WERI-Rb-1 (cell line): Measurements from ENCODE around the gene TMEM204.

ENCODE experiments used
- DNase-seq: peaks from one replicate; pipeline ENCODE4 v3.0.0-alpha.2; 2020
- H3K27ac ChIP-seq: fragments of 250-450 bp; sonication (Bioruptor Pico); 2 replicates; pipeline ENCODE4 v1.5.1; 2020; ENCODE audit warnings: mild to moderate bottlenecking, moderate library complexity
- H3K27me3 ChIP-seq: fragments of 250-450 bp; sonication (Bioruptor Pico); 2 replicates; pipeline ENCODE4 v1.5.1; 2021; ENCODE audit warnings: mild to moderate bottlenecking, low read depth, moderate library complexity; ENCODE audit not compliant: insufficient read depth, severe bottlenecking
- H3K36me3 ChIP-seq: fragments of 250-450 bp; sonication (Bioruptor Pico); 2 replicates; pipeline ENCODE4 v1.5.1; 2020; ENCODE audit warnings: mild to moderate bottlenecking, moderate library complexity
- H3K4me3 ChIP-seq: 2 replicates; pipeline ENCODE4 v1.5.1; 2011; ENCODE audit warnings: low read depth, mild to moderate bottlenecking, control low read depth, low read length
- H3K9me3 ChIP-seq: fragments of 250-450 bp; sonication (Bioruptor Pico); 2 replicates; pipeline ENCODE4 v1.5.1; 2021; ENCODE audit warnings: mild to moderate bottlenecking, moderate library complexity; ENCODE audit not compliant: severe bottlenecking
- TF ChIP-seq, protein P1 (sequence below): IDR thresholded peaks from 2 replicates; pipeline ENCODE4 v1.5.1; 2011; ENCODE audit warnings: low read depth, mild to moderate bottlenecking, control low read depth, inconsistent platforms, low read length

Gene TMEM204

GRCh38 chr16:1532771-1533170, 695 bp upstream of the TMEM204 start:
- Histone ChIP-seq H3K27ac (no peak overlapping the region), H3K27me3 (no peaks in the 10 kb centered on the region), H3K36me3 (no peaks in the 10 kb centered on the region; the same call in 1 of the 2 replicates), H3K9me3 (no peaks in the 10 kb centered on the region), H3K4me3 (no peak overlapping the region)
- TF ChIP-seq, protein P1, sequence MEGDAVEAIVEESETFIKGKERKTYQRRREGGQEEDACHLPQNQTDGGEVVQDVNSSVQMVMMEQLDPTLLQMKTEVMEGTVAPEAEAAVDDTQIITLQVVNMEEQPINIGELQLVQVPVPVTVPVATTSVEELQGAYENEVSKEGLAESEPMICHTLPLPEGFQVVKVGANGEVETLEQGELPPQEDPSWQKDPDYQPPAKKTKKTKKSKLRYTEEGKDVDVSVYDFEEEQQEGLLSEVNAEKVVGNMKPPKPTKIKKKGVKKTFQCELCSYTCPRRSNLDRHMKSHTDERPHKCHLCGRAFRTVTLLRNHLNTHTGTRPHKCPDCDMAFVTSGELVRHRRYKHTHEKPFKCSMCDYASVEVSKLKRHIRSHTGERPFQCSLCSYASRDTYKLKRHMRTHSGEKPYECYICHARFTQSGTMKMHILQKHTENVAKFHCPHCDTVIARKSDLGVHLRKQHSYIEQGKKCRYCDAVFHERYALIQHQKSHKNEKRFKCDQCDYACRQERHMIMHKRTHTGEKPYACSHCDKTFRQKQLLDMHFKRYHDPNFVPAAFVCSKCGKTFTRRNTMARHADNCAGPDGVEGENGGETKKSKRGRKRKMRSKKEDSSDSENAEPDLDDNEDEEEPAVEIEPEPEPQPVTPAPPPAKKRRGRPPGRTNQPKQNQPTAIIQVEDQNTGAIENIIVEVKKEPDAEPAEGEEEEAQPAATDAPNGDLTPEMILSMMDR = no peak
- no peak for DNase-seq

DNA sequence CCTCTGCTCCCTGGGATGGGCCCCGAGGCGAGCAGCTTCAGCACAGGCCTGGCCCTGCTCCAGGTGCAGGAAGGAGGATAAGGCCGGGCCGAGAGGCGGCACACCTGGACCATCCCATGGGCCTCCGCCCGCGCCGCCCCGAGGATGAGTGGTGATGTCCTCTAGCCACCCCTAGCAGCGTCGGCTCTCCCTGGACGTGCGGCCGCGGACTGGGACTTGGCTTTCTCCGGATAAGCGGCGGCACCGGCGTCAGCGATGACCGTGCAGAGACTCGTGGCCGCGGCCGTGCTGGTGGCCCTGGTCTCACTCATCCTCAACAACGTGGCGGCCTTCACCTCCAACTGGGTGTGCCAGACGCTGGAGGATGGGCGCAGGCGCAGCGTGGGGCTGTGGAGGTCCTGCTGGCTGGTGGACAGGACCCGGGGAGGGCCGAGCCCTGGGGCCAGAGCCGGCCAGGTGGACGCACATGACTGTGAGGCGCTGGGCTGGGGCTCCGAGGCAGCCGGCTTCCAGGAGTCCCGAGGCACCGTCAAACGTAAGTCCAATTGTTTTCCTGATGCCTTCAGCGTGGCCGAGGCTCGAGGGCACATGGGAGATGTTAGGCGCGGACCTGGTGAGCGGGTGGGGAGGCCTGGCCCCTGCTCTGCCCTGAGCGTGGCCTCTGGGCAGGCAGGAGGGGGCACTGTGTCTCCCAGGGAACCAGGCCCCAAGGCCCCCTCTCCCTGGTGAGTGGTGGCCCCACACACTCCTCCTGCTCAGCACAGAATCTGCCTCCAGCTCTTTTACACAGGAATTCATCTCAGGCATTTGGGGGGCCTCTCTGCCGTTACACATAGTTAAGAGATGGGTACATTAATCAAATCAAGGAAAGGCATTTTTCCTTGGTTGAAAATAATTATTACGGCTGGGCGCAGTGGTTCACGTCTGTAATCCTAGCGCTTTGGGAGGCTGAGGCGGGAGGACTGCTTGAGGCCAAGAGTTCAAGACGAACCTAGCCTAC, 855 bp downstream of the TMEM204 start:
- TF ChIP-seq, protein P1 = no peak
- Histone ChIP-seq H3K9me3 (no peaks in the 10 kb centered on the region), H3K27me3 (no peaks in the 10 kb centered on the region), H3K27ac (no peak overlapping the region), H3K4me3 (no peak overlapping the region), H3K36me3 (no peaks in the 10 kb centered on the region; the same call in 1 of the 2 replicates)
- no peak for DNase-seq

DNA sequence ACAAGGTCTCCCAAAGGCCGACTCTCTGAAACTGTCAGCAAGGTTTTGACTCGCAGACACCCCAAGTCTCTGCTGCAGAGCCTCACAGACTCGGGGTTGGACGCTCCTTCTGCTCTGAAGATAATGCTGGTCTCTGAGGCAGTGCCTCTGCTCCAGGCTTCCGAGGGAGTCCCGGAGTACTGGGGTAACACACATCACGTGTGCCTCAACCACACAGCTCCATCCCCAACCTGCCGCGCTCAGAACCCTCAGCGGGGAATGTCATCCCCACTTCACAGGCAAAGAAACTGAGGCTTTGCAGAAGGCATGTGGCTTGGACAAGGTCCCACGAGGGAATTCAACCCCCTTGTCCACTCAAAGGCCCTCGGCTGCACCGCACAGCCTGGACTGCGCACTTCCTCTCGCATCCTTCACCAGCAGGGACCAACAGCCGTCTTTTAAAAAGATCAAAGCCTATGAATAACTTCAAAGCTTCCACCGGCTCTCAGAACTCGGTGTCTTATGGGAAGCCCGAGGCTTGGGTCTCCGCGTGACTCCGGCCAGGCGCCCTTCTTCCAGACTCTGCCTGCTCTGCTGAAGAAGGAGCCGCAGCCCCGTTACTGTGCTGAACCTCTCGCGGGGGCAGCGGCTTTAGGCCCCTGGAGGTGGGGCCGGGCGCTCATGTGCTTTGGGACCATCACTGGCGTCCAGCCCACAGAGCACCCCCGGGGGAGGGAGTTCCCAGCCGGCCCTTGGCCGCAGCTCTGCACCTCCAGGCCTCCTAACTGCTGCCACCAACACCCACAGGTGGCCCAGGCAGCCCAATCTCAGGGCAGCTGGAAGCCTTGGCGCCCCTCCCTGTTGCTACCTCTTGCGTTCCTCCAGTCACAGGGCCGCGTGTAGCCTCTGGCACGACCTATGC, 2.2 kb downstream of the TMEM204 start:
- TF ChIP-seq, protein P1 = no peak
- no peak for DNase-seq
- no peak overlapping the region for H3K27ac ChIP-seq
- no peaks in the 10 kb centered on the region; the same call in 1 of the 2 replicates for H3K36me3 ChIP-seq
- H3K27me3 ChIP-seq = no peaks in the 10 kb centered on the region
- no peak overlapping the region for H3K4me3 ChIP-seq
- H3K9me3 ChIP-seq = no peaks in the 10 kb centered on the region

GRCh38 chr16:1536601-1537000, 3.1 kb downstream of the TMEM204 start:
- Histone ChIP-seq H3K36me3 (no peaks in the 10 kb centered on the region; the same call in 1 of the 2 replicates), H3K9me3 (no peaks in the 10 kb centered on the region), H3K27me3 (no peaks in the 10 kb centered on the region), H3K4me3 (no peak overlapping the region), H3K27ac (no peak overlapping the region)
- TF ChIP-seq, protein P1 = no peak
- DNase-seq = no peak

DNA sequence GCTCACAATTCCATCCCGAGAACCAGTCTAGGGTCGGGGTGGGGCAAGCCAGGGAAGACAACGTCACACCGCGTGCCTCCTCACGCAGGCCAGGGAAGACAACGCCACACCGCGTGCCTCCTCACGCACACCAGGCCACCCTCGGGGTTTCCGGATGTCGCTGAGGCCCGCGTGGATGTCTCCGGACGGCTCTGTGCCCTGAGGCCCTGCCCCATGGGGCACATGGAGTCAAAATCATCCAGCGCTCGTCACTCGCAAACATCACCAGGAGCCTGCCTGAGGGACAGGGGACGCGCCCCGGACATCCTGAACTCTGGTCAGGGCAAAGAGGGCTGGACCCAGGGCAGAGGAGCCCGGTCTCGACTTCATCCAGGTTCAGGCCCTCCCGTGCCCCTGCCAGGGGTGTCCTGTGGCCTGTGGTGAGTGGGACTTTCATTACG, 3.7 kb downstream of the TMEM204 start:
- no peak for DNase-seq
- no peaks in the 10 kb centered on the region for H3K9me3 ChIP-seq
- TF ChIP-seq, protein P1 = no peak
- H3K4me3 ChIP-seq = no peak overlapping the region
- no peaks in the 10 kb centered on the region; the same call in 1 of the 2 replicates for H3K36me3 ChIP-seq
- H3K27me3 ChIP-seq = no peaks in the 10 kb centered on the region
- H3K27ac ChIP-seq = no peak overlapping the region
